Mesenteric fat pad (tissue), 1 donor: ENCODE measurements around the gene GATB. TPM values are rescaled to one million over a fixed set of nuclear protein-coding genes. Genes with fewer than 3 reads are reported as not detected.

Experiments
- DNase-seq: peaks from one replicate; pipeline ENCODE4 v3.0.0-alpha.2; 2020; ENCODE audit warnings: low spot score
- long read RNA-seq: library from polyadenylated mRNA; unstranded; transcript quantifications from one replicate; pipeline ENCODE4 v2.0.0, GENCODE V29; 2020
- total RNA-seq: library from RNA; stranded (reverse); fragmentation: NEBNext Ultra II Directional; extraction: Animal tissue kit (Norgen Biotek cat#: 25700); gene quantifications from one replicate; pipeline ENCODE4 v1.2.1, GENCODE V29; 2021
- donor health status: DM: yes; HTN: yes; CAD: no.

The GATB gene
- 16.6 TPM for total RNA-seq
- long read RNA-seq, transcript GATB-201 (13 exons, 2,385 nt), result major isoform, 63 of 84 reads
- long read RNA-seq, partial matches to known transcripts, result 8 of 84 reads
- long read RNA-seq, other reads (novel, unspliced or antisense), result 11 of 84 reads

- peak; percentile 94 for DNase-seq
Observed at GRCh38 chr4:151760712-151761661, at the start of gene GATB. Gene GATB (minus strand): TSS chr4:151761007. CDS start chr4:151760982, 25 bp downstream.

- DNase-seq, result no peak
Observed at GRCh38 chr4:151810476-151810875, 49.7 kb upstream of the GATB start.

GRCh38 chr4:151809716-151810115 is 48.9 kb upstream of the GATB start:
- no peak for DNase-seq

- DNase-seq, result no peak
Observed at GRCh38 chr4:151808542-151808941, 47.7 kb upstream of the GATB start.

- DNase-seq, result no peak
Observed at GRCh38 chr4:151808120-151808529, 47.3 kb upstream of the GATB start.

- no peak for DNase-seq
Observed at GRCh38 chr4:151807220-151807619, 46.4 kb upstream of the GATB start.

- DNase-seq, result no peak
Observed at GRCh38 chr4:151806511-151806927, 45.7 kb upstream of the GATB start.

- DNase-seq, result no peak
Observed at GRCh38 chr4:151804821-151805220, 44.0 kb upstream of the GATB start.

GRCh38 chr4:151804086-151804630 is 43.4 kb upstream of the GATB start:
- DNase-seq, result no peak

GRCh38 chr4:151803246-151803645 is 42.4 kb upstream of the GATB start:
- DNase-seq, result no peak

- DNase-seq, result no peak
Observed at GRCh38 chr4:151801547-151802516, 41.0 kb upstream of the GATB start.

- DNase-seq, result no peak
Observed at GRCh38 chr4:151799417-151800012, 38.7 kb upstream of the GATB start.

GRCh38 chr4:151798678-151799416 is 38.0 kb upstream of the GATB start:
- no peak for DNase-seq

GRCh38 chr4:151797853-151798252 is 37.0 kb upstream of the GATB start:
- DNase-seq, result no peak

- DNase-seq, result no peak
Observed at GRCh38 chr4:151797131-151797530, 36.3 kb upstream of the GATB start.

GRCh38 chr4:151796106-151796505 is 35.3 kb upstream of the GATB start:
- DNase-seq, result no peak

GRCh38 chr4:151792995-151793394 is 32.2 kb upstream of the GATB start:
- DNase-seq, result no peak

GRCh38 chr4:151792530-151792929 is 31.7 kb upstream of the GATB start:
- DNase-seq, result no peak

GRCh38 chr4:151788021-151788420 is 27.2 kb upstream of the GATB start:
- no peak for DNase-seq

- no peak for DNase-seq
Observed at GRCh38 chr4:151786158-151786495, 25.3 kb upstream of the GATB start.
